Keratinocyte (primary cell): ENCODE data around the gene KMT2C. TPM values are rescaled to one million over a fixed set of nuclear protein-coding genes. Genes with fewer than 3 reads are reported as not detected.

Experiments used
- DNase-seq: peaks from one replicate; pipeline ENCODE4 v3.0.0-alpha.2; 2011; ENCODE audit warnings: low read depth, missing footprints, low spot score
- FAIRE-seq: peaks from 2 replicates; lab custom pipeline; 2011; peaks lifted over from hg19 to GRCh38; lab: Jason Lieb, UNC
- H2AFZ ChIP-seq: 2 replicates; pipeline ENCODE4 v1.6.0; 2012; ENCODE audit warnings: low read length, control low read depth, inconsistent platforms; ENCODE audit not compliant: control insufficient read depth
- H3K27ac ChIP-seq: 2 replicates; pipeline ENCODE4 v1.5.1; 2011; ENCODE audit warnings: low read length; ENCODE audit not compliant: control insufficient read depth, insufficient read depth
- H3K27me3 ChIP-seq: 3 replicates; pipeline ENCODE4 v1.6.0; 2011; ENCODE audit warnings: low read length; ENCODE audit not compliant: control insufficient read depth, insufficient read depth; ENCODE audit errors: extremely low read depth
- H3K36me3 ChIP-seq, 2 experiments: 2 replicates in 1 of 2; 3 replicates in 1 of 2; pipeline ENCODE4 v1.5.1; 2011; ENCODE audit warnings: low read length in 2 of 2, mild to moderate bottlenecking in 1 of 2; ENCODE audit not compliant: control insufficient read depth in 2 of 2, insufficient read depth in 2 of 2; ENCODE audit errors: extremely low read depth in 1 of 2
- H3K4me1 ChIP-seq: 3 replicates; pipeline ENCODE4 v1.5.1; 2011; ENCODE audit warnings: low read length; ENCODE audit not compliant: control insufficient read depth, insufficient read depth; ENCODE audit errors: extremely low read depth
- H3K4me2 ChIP-seq: 3 replicates; pipeline ENCODE4 v1.6.0; 2011; ENCODE audit warnings: low read depth, low read length; ENCODE audit not compliant: control insufficient read depth, insufficient read depth; ENCODE audit errors: extremely low read depth
- H3K4me3 ChIP-seq, 3 experiments: fragments of 200-600 bp in 1 of 3; sonication (generic) in 1 of 3; 2 replicates in 2 of 3; 3 replicates in 1 of 3; pipeline ENCODE4 v1.5.1; 2011 to 2016; ENCODE audit warnings: low read length in 3 of 3, mild to moderate bottlenecking in 3 of 3, control low read depth in 2 of 3, inconsistent platforms in 1 of 3, low read depth in 1 of 3, mixed read lengths in 1 of 3, mixed run types in 1 of 3, moderate library complexity in 1 of 3; ENCODE audit not compliant: control insufficient read depth in 2 of 3, insufficient read depth in 2 of 3; ENCODE audit errors: extremely low read depth in 1 of 3
- H3K79me2 ChIP-seq: 2 replicates; pipeline ENCODE4 v1.6.0; 2012; ENCODE audit warnings: low read length; ENCODE audit not compliant: control insufficient read depth, insufficient read depth
- H3K9ac ChIP-seq: 3 replicates; pipeline ENCODE4 v1.6.0; 2011; ENCODE audit warnings: low read length; ENCODE audit not compliant: control insufficient read depth, insufficient read depth; ENCODE audit errors: extremely low read depth
- H3K9me1 ChIP-seq: 3 replicates; pipeline ENCODE4 v1.6.0; 2011; ENCODE audit warnings: low read length; ENCODE audit not compliant: control insufficient read depth, insufficient read depth; ENCODE audit errors: extremely low read depth
- H3K9me3 ChIP-seq: 2 replicates; pipeline ENCODE4 v1.5.1; 2012; ENCODE audit warnings: low read depth, low read length; ENCODE audit not compliant: control insufficient read depth
- H4K20me1 ChIP-seq: 3 replicates; pipeline ENCODE4 v1.6.0; 2011; ENCODE audit warnings: low read length; ENCODE audit not compliant: control insufficient read depth, insufficient read depth; ENCODE audit errors: extremely low read depth
- EZH2 ChIP-seq: IDR thresholded peaks from one replicate; pipeline ENCODE4 v1.6.1; 2012; ENCODE audit warnings: inconsistent platforms, mild to moderate bottlenecking, low read length, moderate library complexity
- dilution Hi-C: fragments of 300-500 bp; cut with MboI; formaldehyde crosslinking; loops from one replicate; pipeline ENCODE4 v1.7.0; 2020; ENCODE audit warnings: low sequenced_read_pairs; ENCODE audit not compliant: extremely low pct_ligation_motif_present
- polyA plus RNA-seq, 5 experiments: library from polyadenylated mRNA; depleted of rRNA in 3 of 5; stranded (reverse) in 3 of 5; stranded (forward) in 1 of 5; unstranded in 1 of 5; fragments of >200 nt; gene quantifications; 1 replicate in 1 of 5; 2 replicates in 3 of 5; 3 replicates in 1 of 5; pipeline versions ENCODE4 v1.2.1 to v1.2.3, GENCODE V29; 2011 to 2012; ENCODE audit warnings: missing spikeins in 2 of 5, low read depth in 1 of 5, low replicate concordance in 1 of 5
- TF ChIP-seq, protein P1 (sequence below), 3 experiments: IDR thresholded peaks in 1 of 3; conservative IDR thresholded peaks in 1 of 3; optimal IDR thresholded peaks in 1 of 3; 2 replicates in 2 of 3; 3 replicates in 1 of 3; pipeline versions ENCODE3 to v1.5.1; 2011; ENCODE audit warnings: low read length in 3 of 3, mild to moderate bottlenecking in 3 of 3, moderate library complexity in 2 of 3, control low read depth in 1 of 3, inconsistent platforms in 1 of 3; ENCODE audit not compliant: insufficient read depth in 2 of 3; ENCODE audit errors: extremely low read depth in 1 of 3

Gene KMT2C
- polyA plus RNA-seq, 1 donor (not counting 4 experiments of a cell fraction or from before 2014, with no cell fraction given) = 8.5 TPM

DNA sequence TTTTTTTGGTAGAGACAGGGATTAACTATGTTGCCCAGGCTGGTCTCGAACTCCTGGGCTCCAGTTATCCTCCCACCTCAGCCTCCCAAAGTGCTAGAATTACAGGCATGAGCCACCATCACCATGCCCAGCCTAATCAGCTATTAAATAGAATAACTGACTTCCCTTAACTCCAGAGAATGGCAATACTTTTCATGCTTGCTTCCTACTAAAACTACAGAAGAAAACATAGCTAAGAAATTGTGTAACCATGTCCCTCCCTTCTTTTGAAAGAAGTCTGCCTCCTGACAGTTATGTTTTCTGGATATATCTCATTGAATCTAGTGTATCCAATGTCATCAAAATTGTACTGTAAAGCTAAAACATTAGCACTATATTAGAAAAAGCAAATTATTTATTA is 95.6 kb downstream of the KMT2C start:
- Histone ChIP-seq H3K9me1 (no peaks in the 10 kb centered on the region), H3K27ac (no peak overlapping the region), H3K79me2 (peaks cover 38% of the 10 kb centered on the region), H3K9ac (no peak overlapping the region), H3K4me3 (no peak overlapping the region), H3K9me3 (no peaks in the 10 kb centered on the region), H2AFZ (no peak overlapping the region), H3K27me3 (no peaks in the 10 kb centered on the region), H3K36me3 (peaks cover 0 to 1% of the 10 kb centered on the region in 2 experiments), H3K4me2 (no peak overlapping the region), H4K20me1 (no peaks in the 10 kb centered on the region), H3K4me1 (no peaks in the 10 kb centered on the region)
- TF ChIP-seq EZH2 = no peak
- TF ChIP-seq, protein P1, sequence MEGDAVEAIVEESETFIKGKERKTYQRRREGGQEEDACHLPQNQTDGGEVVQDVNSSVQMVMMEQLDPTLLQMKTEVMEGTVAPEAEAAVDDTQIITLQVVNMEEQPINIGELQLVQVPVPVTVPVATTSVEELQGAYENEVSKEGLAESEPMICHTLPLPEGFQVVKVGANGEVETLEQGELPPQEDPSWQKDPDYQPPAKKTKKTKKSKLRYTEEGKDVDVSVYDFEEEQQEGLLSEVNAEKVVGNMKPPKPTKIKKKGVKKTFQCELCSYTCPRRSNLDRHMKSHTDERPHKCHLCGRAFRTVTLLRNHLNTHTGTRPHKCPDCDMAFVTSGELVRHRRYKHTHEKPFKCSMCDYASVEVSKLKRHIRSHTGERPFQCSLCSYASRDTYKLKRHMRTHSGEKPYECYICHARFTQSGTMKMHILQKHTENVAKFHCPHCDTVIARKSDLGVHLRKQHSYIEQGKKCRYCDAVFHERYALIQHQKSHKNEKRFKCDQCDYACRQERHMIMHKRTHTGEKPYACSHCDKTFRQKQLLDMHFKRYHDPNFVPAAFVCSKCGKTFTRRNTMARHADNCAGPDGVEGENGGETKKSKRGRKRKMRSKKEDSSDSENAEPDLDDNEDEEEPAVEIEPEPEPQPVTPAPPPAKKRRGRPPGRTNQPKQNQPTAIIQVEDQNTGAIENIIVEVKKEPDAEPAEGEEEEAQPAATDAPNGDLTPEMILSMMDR (optimal IDR thresholded peaks at IDR 0.05 in 1 of 3, IDR thresholded peaks at IDR 0.05 in 1 of 3, conservative IDR thresholded peaks at IDR 0.05 in 1 of 3; ENCODE audit: extremely low read depth in 1 of 3, insufficient read depth in 2 of 3, low read length in 3 of 3) = no peak
- DNase-seq (no peak), FAIRE-seq (no peak)
- dilution Hi-C loops = no loop called here

DNA sequence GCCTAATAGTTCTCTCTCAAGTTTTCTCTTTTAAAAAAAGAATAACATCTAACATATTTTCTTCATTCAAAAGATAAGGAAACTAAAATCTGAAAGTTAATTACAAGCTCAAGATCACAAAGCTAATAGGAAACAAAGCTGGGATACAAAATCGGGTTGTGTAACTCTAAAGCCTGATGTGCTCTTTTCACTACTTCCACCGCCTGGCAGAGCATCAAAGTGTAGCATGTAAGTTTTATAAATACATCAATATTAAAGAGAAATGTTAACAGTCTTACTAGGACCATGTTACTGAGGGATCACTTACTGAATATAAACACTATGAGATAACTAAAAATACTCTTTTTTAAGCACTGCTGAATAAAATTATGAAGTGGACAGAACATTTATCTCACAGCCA is 97.2 kb downstream of the KMT2C start:
- FAIRE-seq = no peak
- dilution Hi-C loops = no loop called here
- H4K20me1 ChIP-seq = no peaks in the 10 kb centered on the region

More for the DNA sequence above, 97.2 kb downstream of the KMT2C start:
- TF ChIP-seq, protein P1 (optimal IDR thresholded peaks at IDR 0.05 in 1 of 3, IDR thresholded peaks at IDR 0.05 in 1 of 3, conservative IDR thresholded peaks at IDR 0.05 in 1 of 3; ENCODE audit: extremely low read depth in 1 of 3, insufficient read depth in 2 of 3, low read length in 3 of 3) = no peak
- no peak for TF ChIP-seq EZH2
- Histone ChIP-seq H3K27ac (no peak overlapping the region), H3K9ac (no peak overlapping the region), H3K9me1 (no peaks in the 10 kb centered on the region), H3K4me3 (no peak overlapping the region), H3K36me3 (peaks cover 0 to 1% of the 10 kb centered on the region in 2 experiments), H3K9me3 (no peaks in the 10 kb centered on the region), H3K4me1 (no peaks in the 10 kb centered on the region), H3K4me2 (no peak overlapping the region), H2AFZ (no peak overlapping the region), H3K27me3 (no peaks in the 10 kb centered on the region), H3K79me2 (peaks cover 37% of the 10 kb centered on the region)
- DNase-seq = no peak
